ENCODE results near the gene BDKRB1.

GRCh38 chr14:96294246-96294645 is 38.2 kb downstream of the BDKRB1 start:
- no peak for TF ChIP-seq CTCF (IDR thresholded peaks at IDR 0.05; ENCODE audit: low read depth, low read length, poor library complexity, severe bottlenecking)
- no peak for TF ChIP-seq EZH2phosphoT487 (IDR thresholded peaks at IDR 0.05; ENCODE audit: borderline replicate concordance, low read length)

Measured in DOHH2 (cell line).